ENCODE data around the gene RNF135.
"Not testable (repeated sequence)": the region's sequence is repeated elsewhere in the genome, so short reads cannot be mapped to it uniquely, and the experiment has no call there.

RNF135 gene, protein sequence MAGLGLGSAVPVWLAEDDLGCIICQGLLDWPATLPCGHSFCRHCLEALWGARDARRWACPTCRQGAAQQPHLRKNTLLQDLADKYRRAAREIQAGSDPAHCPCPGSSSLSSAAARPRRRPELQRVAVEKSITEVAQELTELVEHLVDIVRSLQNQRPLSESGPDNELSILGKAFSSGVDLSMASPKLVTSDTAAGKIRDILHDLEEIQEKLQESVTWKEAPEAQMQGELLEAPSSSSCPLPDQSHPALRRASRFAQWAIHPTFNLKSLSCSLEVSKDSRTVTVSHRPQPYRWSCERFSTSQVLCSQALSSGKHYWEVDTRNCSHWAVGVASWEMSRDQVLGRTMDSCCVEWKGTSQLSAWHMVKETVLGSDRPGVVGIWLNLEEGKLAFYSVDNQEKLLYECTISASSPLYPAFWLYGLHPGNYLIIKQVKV

DNA sequence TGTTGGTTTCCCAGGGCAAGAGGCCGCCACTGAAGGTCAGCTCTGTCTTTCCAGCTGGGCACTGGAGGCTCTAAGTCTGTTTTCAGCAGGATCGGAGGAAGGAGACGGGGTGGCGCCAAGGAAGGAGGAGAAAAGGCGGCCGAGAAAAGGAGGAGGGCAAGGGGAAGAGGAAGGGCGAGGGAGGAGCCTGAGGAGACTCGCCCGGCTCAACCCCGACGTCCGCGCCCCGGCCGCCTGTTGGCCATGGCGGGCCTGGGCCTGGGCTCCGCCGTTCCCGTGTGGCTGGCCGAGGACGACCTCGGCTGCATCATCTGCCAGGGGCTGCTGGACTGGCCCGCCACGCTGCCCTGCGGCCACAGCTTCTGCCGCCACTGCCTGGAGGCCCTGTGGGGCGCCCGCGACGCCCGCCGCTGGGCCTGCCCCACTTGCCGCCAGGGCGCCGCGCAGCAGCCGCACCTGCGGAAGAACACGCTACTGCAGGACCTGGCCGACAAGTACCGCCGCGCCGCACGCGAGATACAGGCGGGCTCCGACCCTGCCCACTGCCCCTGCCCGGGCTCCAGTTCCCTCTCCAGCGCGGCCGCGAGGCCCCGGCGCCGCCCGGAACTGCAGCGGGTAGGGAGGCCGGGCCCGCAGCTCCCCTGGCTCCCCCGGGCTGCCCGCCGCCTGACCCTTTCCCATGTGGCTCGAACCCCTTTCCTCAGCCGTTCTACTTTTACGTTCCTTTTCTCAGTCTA is at the start of gene RNF135:
Gene RNF135, plus strand, starts transcription at position 209 of the 737 bp plus-strand sequence. Its CDS starts 35 bp downstream, at position 244.
- peak; percentile 68 to 81 (median 81) for DNase-seq

DNA sequence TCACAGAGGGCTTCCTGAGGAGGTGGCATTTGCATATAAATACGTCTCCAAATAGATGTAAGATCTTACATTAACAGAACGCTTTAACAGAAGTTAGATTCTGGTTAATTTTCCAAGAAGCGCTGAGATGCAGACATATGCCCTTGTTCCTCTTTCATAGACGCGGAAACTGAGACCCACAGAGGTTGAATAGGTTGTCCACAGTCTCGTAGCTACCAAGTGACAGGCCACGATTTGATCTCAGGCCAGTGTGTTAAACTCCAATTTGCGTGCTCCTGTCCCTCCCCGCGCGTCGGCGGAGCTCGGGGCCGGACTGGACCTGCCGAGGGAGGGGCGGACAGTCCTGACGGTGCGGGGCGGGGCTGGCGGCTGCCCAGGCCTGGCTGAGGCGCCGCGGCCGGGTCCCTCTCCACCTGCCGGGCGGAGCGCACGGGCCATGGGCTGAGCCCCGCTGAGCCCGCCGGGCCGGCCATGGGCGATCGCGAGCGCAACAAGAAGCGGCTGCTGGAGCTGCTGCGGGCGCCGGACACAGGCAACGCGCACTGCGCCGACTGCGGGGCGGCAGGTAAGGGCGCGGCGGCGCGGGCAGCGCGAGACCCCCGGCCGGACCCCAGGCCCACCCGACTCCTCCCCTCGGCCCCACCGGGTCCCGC is 49.2 kb upstream of the RNF135 start, which contains the start of gene ADAP2:
Gene ADAP2, plus strand, starts transcription at position 402 of the 653 bp plus-strand sequence. Its CDS starts 70 bp downstream, at position 472.
- DNase-seq = peak in 2 of 3 experiments; percentile 31 to 40

DNA sequence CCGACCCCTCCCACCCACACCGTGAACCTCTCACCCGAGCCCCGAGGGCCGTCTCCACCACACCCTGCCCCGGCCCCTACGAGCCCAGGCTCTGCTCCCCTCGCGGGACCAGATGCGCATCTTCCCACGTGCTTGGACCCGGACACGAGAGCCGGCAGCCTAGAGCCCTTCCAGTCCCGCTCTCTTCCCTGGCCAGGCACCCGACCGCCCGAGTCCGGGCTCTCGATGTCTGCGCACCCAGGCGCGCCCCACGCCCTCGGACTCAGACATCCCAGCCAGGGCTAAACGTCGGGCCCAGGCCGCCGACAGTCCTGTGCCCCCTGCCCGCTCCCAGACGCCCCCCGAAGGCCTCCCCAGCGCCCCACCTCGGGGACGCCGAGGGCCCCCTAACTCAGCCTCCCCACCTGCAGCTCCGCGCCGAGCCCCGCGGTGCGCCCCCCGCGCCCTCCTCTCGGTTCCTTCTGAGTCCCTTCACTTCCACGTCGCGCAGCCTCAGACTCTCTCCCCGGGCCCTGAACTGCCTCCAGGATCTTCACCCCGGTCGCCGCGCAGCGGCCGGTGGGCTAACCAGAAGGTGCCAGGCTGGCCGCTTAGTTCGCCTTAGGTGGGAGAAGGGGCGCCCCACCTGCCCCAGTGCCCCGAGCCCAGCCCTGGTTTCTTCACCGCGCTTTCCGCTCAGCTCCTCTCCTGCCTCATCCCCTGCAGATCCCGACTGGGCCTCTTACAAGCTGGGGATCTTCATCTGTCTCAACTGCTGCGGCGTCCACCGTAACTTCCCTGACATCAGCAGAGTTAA is 48.4 kb upstream of the RNF135 start:
- peak in 1 of 3 experiments; percentile 32 for DNase-seq

DNA sequence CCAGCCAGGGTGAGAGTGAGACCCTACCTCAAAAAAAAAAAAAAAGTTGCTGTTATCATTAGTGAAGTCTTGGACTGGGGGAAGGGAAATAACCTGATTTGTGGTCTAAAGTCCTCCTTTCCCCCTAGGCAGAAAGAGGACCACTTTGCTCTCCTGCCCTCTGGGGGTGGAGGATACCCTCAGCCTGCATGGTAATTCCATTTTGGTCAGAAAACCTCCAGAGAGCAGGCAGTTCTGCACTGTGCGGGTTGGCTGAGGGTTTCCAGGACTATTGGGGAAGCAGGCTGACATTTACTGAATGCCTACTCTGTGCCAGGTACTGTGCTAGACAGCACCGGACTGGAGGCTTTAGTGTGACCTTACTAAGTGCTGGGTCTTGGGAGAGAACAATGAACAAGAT is 46.5 kb upstream of the RNF135 start:
- no peak for DNase-seq

DNA sequence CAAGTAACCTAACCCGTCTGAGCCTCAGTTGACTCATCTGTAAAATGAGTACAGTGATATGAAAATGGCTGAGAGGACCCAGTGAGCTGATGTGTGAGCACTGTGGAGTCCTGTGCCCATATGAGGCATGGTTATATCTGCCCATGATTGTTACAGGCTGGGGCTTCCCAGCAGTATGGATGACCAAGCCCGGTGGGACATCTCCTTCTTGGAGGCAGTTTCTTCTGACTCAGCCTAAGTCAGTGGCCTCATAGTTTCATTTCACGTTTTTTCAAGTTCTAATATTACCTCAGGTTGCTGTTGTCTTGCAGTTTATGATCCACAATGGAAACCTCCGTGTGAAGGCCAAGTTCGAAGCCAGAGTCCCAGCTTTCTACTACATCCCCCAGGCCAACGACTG is 44.3 kb upstream of the RNF135 start:
- DNase-seq = no peak

DNA sequence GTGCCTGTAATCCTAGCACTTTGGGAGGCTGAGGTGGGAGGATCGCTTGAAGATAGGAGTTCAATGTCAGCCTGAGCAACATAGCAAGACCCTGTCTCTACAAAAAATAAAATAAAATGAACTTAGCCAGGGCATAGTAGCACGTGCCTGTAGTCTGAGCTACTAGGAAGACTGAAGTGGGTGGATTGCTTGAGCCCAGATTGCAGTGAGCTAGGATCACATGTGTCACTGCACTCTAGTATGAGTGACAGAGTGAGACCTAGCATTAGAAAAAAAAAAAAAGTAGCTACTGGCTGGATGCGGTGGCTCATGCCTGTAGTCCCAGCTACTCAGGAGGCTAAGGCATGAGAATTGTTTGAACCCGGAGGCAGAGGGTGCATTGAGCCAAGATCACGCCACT is 43.1 kb upstream of the RNF135 start:
- no peak for DNase-seq

DNA sequence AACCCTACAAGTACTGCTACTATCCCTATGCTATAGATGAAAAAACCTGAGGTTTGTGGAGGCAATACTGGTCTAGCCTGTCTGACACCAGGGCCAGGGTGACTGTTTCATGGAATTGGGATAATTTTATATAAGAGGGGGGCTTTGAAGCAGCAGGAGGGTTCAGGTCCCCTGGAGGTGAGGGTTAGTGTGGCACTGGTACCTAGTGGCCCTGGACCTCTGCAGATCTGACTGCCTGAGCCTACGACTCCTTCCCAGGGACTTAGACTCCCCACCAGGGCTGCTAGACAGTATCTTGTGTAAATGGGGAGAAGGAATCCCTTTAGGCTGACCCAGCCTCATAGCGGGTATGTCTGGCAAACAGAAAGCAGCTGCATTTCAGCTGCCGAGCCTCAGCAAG is 42.3 kb upstream of the RNF135 start:
- DNase-seq = no peak

DNA sequence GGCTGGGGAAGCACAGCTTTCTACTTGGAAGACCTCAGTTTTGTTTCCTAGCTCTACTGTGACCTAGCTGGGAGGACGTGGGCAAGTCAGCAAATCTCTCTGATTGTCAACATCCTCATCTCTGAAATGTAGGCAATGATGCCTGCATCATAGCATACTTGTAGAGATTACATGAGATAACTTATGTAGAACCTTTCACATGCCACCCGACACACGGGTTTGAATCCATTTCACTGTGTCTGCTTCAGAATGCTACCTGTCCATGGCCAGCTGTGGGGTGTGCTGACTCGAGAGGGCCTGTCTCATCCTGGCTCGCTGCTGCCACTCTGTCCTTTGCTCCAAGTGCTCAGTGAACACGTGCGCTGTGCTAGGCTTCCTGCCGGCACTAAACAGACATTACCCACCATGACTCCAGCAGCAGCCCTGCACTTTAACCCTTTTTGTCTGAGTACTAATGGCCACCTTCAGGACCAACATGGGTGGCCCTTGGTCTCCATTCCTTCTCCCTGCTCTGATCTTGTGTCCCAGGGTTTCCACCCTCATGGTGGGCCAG is 41.7 kb upstream of the RNF135 start:
- DNase-seq = no peak

DNA sequence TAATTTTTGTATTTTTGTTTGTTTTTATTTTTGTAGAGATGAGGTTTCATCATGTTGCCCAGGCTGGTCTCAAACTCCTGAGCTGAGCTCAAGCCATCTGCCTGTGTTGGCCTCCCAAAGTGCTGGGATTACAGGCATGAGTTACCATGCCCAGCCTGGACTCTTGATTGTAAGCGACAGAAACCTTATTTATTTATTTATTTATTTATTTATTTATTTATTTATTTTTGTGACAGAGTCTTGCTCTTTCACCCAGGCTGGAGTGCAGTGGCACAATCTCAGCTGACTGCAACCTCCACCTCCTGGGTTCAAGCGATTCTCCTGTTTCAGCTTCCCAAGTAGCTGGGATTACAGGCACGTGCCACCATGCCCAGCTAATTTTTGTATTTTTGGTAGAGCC is 41.0 kb upstream of the RNF135 start:
- DNase-seq = not testable (repeated sequence)

DNA sequence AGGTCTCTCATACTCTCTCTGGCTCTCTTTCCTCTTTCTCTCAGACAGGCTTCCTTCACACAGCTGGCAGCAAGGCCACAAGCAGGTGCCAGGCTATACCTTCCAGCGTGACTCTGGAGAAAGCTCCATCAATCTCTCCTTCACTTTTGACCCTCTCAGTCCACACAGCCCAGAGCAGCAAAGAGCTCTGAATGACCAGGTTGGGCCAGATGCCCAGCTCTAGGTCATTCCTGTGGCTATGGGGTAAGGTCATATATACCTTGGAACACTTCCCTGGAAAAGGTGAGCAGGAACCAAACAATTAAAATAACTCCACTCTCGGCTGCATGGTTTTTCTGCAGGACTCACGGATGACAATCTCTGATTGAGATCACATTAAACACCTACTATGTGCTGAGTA is 40.3 kb upstream of the RNF135 start:
- DNase-seq = no peak

DNA sequence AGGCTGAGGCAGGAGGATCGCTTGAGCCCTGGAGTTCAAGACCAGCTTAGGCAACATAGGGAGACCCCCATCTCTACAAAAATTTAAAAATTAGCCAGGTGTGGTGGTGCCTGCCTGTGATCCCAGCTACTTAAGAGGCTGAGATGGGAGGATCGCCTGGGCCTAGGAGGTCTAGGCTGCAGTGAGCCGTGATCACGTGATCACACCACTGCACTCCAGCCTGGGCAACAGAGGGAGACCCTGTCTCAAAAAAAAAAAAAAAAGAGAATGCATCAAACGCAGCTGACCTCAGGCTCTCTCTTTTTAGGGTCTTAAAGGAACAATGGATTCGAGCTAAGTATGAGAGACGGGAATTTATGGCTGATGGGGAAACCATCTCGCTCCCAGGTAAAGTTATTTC is 39.3 kb upstream of the RNF135 start:
- DNase-seq = not testable (repeated sequence)

DNA sequence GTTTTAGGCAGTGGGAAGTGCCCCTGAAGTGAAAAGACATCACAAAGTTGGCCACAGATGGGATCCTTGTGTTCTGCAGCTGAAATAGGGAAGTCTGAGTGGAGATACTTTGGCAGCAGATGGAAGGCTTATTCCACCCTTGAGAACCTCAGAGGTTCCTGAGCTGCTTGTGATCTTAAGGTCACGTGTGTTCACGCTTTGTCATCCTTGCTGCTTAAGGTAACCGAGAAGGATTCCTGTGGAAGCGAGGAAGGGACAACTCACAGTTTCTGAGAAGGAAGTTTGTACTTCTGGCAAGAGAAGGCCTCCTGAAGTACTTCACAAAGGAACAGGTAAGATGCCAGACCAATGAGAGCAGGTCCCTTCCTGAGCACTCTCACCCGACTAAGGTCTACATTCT is 36.9 kb upstream of the RNF135 start:
- no peak for DNase-seq

DNA sequence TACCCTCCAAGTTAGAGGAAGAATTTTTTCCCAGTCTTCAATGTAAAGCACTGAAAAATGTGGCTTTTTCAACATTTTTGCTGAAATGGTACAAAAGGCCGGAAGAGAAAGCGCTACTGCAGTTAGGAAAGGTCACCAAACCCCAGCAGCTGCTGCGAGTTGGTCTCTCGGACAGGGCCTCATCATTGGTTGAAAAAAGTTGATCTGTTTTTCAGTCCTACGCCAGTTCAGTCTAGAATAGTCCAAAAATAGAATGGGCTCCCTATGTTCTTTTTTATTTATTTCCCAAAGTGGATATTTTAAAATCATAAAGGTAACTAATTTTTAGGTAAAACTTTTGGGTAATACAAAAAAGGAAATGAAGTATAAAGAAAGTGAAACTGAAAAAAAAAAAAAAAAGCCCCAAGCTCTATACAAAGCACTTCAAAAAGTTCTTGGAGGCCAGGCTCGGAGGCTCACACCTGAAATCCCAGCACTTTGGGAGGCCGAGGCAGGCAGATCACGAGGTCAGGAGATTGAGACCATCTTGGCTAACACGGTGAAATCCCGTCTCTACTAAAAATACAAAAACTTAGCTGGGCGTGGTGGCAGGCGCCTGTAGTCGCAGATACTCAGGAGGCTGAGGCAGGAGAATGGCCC is 31.7 kb upstream of the RNF135 start:
- DNase-seq = no peak

DNA sequence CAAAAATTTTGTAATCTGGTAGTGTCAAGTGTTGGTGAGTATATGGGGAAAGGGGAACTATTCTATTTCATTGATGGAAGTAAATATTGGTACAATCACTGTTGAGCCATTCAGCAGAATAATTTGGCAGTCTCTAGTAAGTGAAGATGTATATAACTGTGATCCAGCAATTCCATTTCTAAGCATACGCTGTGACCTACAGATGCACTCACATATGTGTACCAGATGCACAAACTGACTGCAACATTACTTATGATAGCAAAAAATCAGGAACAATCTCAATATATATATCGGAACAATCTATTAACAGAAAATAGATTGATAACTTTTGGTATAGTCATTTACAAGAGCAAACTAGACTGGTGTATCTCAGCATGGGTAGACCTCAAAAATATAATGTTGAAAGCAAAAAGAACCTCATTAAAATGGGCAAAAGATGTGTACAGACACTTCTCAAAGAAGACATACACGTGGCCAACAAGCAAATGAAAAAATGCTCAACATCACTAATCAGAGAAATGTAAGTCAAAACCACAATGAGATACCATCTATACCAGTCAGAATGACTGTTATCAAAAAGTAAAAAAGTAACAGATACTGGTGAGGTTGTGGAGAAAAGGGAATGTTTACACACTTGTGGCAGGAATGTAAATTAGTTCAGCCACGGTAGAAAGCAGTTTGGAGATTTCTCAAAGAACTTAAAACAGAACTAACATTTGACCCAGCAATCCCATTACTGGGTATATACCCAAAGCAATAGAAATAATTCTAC is 28.3 kb upstream of the RNF135 start:
- no peak for DNase-seq

DNA sequence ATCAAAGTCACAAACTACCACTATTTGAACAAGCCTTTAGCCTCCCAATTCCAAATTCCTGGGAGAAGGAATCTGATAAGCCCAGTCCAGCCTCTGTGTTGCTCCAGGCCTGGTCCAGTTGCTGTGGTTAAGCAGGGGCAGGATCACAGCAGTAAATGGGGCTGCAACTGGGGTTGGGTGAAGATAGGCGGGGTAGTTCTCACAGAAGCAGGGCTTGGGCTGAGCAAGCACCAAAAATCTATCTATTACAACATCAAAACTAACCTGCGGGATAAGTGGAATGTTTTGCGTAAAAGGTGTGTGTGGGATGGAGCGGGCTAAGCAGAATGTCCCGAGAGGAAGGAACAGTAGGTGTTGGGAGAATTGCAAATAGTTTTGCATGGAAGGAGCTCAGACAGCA is 23.0 kb upstream of the RNF135 start:
- DNase-seq = no peak

DNA sequence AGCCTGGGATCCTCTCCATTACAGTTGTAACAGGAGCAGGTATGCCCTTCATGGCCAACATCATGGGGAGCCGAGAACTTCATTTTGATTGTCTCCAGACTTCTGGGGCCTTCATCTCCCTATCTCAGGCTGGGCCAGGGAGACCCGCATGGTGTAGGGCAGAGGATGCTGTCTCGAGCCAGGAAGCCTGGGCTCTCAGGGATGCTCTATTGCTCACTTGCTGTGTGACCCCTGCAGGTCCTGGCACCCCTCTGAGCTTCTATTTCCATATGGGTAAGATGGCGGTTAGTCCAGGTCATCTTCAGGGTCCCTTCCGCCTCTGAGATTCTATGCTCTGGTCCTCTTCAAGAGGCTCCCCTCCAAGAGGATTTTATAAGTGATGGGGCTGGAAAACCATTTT is 20.6 kb upstream of the RNF135 start:
- DNase-seq = no peak

DNA sequence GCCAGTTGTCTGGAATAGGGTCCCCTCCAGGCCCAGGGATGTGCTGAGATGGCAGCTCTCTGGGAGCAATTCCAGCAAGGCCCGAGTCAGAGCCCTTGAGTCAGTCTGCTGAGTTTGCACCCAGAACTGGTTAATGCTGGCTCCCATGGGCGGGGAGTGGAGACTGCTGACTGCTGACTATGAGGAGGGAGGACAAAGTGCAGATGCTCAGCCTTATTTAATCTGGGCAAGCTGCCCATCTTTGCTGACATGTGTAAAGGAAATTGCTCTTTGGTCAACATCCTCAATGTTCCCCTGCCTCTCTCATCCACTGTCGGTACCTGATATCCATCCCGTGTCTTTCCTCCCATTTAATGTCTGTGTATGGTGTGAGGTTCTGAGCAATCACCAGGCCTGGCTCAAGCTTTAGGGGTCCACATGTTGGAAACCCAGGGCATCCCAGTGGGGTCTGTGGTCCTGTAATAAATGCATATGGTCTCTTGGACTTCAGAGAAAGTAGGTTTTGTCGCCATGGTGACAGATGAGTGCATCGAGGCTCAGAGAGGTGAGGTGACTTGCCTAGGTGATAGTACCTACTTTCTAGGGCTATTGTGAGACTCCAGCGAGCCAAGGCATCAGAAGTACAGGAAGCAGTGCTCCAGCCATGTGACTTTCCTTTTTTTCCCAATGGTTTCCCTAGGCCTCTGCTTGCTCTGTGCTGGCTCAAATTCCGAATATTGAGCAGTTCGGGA is 20.0 kb upstream of the RNF135 start:
- DNase-seq = peak in 2 of 3 experiments; percentile 28 to 71

DNA sequence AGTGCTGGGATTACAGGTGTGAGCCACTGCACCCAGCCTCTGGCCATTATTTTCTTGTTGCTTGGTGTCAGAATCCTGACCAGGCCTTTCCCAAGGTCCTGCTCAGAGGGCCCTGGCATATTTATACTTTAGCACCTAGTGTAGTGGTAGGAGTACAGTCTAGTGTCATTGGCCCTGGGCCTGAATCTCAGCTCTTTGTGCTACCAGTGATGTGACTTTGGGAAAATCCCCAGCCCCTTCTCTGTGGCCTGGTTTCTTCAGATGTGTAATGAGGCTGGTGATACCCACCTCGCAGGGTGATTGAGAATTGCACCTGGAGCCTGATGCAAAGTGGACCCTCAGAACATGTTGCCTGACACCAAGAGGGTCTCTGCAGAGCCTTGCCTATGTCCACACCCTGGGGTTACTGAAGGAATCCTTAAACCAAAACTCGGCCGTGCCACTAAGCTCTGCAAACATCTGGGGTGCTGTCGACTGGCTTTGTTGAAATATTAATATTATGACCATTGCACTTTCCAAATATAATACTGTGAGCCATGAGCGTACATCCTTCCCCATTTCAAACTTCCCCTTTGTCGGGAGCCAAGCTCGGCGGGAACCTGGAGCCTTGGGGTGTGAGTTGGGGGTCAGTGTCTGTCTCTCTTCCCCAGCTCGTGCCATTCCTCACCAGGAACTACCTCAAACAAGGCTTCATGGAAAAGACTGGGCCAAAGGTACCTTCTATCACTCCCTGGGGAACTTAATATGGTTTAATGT is 18.0 kb upstream of the RNF135 start:
- DNase-seq = no peak

DNA sequence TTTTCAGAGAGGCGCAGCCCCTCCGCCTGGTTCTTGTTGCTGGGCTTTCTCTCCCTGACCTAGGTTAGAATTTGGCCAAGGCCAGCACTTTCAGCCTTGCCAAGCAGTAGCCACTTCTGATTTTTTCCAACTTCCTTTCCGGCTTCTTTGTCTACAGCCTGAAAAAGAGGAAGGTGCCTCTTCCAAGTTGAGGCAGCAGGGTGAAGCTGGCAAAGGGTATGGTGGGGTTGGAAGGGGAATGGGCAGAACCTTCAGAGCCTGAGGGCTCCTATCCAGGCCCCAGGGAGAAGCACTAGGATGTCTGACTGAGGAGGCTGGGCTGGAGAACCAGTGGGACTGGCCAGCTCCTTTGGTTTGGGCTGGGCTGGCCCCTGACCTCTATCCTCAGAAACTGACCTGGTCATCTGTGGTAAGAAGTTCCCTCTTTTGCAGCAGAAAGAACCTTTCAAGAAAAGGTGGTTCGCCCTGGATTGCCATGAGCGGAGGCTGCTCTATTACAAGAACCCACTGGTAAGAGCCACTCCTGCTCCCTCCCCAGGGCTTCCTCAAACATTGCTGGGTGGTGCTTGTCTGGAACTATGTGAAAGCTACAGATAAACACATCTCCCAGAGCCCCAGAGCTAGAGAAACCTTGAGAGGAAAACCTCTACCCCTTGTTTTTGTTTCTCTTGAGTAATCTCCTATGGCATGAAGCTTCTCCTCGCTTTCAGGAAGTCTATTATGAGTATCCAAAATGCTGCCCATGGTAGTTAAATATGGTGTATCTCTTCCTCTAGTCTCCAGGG is 16.6 kb upstream of the RNF135 start:
- DNase-seq = no peak

Measured in NCI-H1417 (cell line).